Esophagus squamous epithelium (tissue), 5 donors: Measurements from ENCODE around the gene BIRC6. TPM values are rescaled to one million over a fixed set of nuclear protein-coding genes. Genes with fewer than 3 reads are reported as not detected.

ENCODE experiments used
- DNase-seq: peaks from one replicate; lab custom pipeline; 2025; lab: John Stamatoyannopoulos, UW
- H3K27ac ChIP-seq, 4 donors: fragments of 200-600 bp; sonication (generic); one replicate each; pipeline ENCODE4 v1.5.1; 2016 to 2019; ENCODE audit warnings: mild to moderate bottlenecking in 1 of 4
- H3K27me3 ChIP-seq, 4 donors: fragments of 200-600 bp; sonication (generic); 1 replicate in 3 of 4; 2 replicates in 1 of 4; pipeline versions ENCODE4 v1.5.1 to v1.6.0; 2017 to 2021; ENCODE audit warnings: antibody characterized with exemption in 1 of 4
- H3K36me3 ChIP-seq, 3 donors: fragments of 200-600 bp; sonication (generic); one replicate each; pipeline ENCODE4 v1.5.1; 2016 to 2019
- H3K4me1 ChIP-seq, 3 donors: fragments of 200-600 bp; sonication (generic); one replicate each; pipeline ENCODE4 v1.5.1; 2017 to 2019
- H3K4me3 ChIP-seq, 4 donors: fragments of 200-600 bp; sonication (generic); 1 replicate in 3 of 4; 2 replicates in 1 of 4; pipeline ENCODE4 v1.5.1; 2016 to 2019; ENCODE audit warnings: mild to moderate bottlenecking in 2 of 4, moderate library complexity in 1 of 4
- H3K9me3 ChIP-seq, 3 donors: fragments of 200-600 bp; sonication (generic); one replicate each; pipeline ENCODE4 v1.5.1; 2016 to 2019
- POLR2A ChIP-seq, 4 donors: fragments of 450-650 bp; IDR thresholded peaks; one replicate each; pipeline ENCODE4 v1.6.1; 2017; ENCODE audit warnings: antibody characterized with exemption in 4 of 4, mild to moderate bottlenecking in 4 of 4, moderate library complexity in 3 of 4
- WGBS, 2 donors: methylation state at CpG; one replicate each; pipeline ENCODE4 v1.1.5; 2018; 5-methylcytosine and 5-hydroxymethylcytosine counted together
- intact Hi-C: fragments of 100-400 bp; cut with DNase I; formaldehyde crosslinking; loops from one replicate; pipeline ENCODE4 v1.15.0; 2022
- total RNA-seq, 4 donors: library from RNA; depleted of rRNA; stranded (reverse); fragments of >200 nt; gene quantifications; one replicate each; pipeline ENCODE4 v1.1.0, GENCODE V29; 2016
- TF ChIP-seq, protein P1 (sequence below), 6 experiments: fragments of 450-650 bp in 4 of 6; fragments of 200-600 bp in 2 of 6; sonication (generic) in 2 of 6; IDR thresholded peaks; one replicate each; pipeline ENCODE4 v1.5.1; 2016 to 2019; ENCODE audit warnings: antibody characterized with exemption in 6 of 6, mild to moderate bottlenecking in 4 of 6, moderate library complexity in 4 of 6
- donor health status: DM: yes; HTN: yes; CAD: no.

BIRC6 gene
- total RNA-seq, 4 donors from 2014 or later = 56.7 to 120 (median 76.6) TPM

GRCh38 chr2:32474381-32474780 is 117.6 kb downstream of the BIRC6 start:
- Histone ChIP-seq H3K36me3 (peaks cover 0 to 93% (median 4%) of the 10 kb centered on the region in 3 donors), H3K9me3 (no peaks in the 10 kb centered on the region)
- 52 to 65% methylated on average over 3 of the region's 3 CpGs for WGBS, 2 donors

DNA sequence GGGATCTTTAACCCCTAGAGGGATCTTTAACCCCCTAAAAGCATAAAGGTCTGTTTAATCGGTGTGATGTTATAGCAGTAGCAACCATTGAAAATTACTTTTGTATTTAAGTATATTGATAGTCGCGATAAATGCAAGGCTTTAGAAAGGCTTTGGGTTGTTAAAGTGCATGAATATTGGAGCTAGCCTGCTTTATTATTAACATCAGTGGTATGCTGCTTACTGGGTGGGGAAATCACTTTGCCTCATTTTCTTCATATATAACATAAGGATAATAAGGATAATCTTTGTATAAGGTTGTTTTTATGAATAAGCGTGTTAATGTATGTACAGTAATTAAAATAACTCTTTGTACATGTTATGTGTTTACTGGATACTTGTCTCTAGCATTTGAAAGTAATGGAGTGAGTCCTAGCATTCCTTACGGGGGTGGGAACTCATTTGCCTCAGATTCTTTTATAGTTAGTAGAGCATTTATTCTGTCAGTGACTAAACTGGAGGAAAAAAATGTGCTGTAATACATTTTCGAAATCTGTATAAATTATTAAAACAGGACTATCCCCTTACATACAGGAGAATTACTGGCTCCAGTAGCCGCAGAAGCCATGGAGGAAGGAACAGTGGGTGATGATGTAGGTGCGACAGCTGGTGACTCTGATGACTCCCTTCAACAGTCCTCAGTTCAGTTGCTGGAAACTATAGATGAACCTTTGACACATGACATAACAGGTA is 122.2 kb downstream of the BIRC6 start:
- H3K36me3 ChIP-seq = peaks cover 0 to 94% (median 4%) of the 10 kb centered on the region in 3 donors
- H3K4me3 ChIP-seq = no peak overlapping the region
- WGBS, 2 donors = 93 to 94% methylated on average over 8 of the region's 8 CpGs
- intact Hi-C loops = no loop called here
- H3K4me1 ChIP-seq = no peaks in the 10 kb centered on the region
- no peaks in the 10 kb centered on the region for H3K27me3 ChIP-seq
- TF ChIP-seq, protein P1, sequence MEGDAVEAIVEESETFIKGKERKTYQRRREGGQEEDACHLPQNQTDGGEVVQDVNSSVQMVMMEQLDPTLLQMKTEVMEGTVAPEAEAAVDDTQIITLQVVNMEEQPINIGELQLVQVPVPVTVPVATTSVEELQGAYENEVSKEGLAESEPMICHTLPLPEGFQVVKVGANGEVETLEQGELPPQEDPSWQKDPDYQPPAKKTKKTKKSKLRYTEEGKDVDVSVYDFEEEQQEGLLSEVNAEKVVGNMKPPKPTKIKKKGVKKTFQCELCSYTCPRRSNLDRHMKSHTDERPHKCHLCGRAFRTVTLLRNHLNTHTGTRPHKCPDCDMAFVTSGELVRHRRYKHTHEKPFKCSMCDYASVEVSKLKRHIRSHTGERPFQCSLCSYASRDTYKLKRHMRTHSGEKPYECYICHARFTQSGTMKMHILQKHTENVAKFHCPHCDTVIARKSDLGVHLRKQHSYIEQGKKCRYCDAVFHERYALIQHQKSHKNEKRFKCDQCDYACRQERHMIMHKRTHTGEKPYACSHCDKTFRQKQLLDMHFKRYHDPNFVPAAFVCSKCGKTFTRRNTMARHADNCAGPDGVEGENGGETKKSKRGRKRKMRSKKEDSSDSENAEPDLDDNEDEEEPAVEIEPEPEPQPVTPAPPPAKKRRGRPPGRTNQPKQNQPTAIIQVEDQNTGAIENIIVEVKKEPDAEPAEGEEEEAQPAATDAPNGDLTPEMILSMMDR (IDR thresholded peaks at IDR 0.05) = no peak
- TF ChIP-seq POLR2A (IDR thresholded peaks at IDR 0.05) = no peak
- no peak for DNase-seq
- no peaks in the 10 kb centered on the region for H3K9me3 ChIP-seq
- H3K27ac ChIP-seq = no peak overlapping the region

More at GRCh38 chr2:32474381-32474780, 117.6 kb downstream of the BIRC6 start:
- no peak overlapping the region for H3K27ac ChIP-seq
- no peaks in the 10 kb centered on the region for H3K27me3 ChIP-seq
- no peak for DNase-seq
- TF ChIP-seq, protein P1 (IDR thresholded peaks at IDR 0.05) = no peak
- no peak for TF ChIP-seq POLR2A (IDR thresholded peaks at IDR 0.05)
- intact Hi-C loops = no loop called here
- H3K4me3 ChIP-seq = no peak overlapping the region
- H3K4me1 ChIP-seq = no peaks in the 10 kb centered on the region

- no peak for TF ChIP-seq POLR2A (IDR thresholded peaks at IDR 0.05)
- TF ChIP-seq, protein P1 (IDR thresholded peaks at IDR 0.05) = no peak
- no peak overlapping the region for H3K4me3 ChIP-seq
- peaks cover 0 to 96% (median 4%) of the 10 kb centered on the region in 3 donors for H3K36me3 ChIP-seq
- DNase-seq = no peak
- H3K9me3 ChIP-seq = no peaks in the 10 kb centered on the region
- intact Hi-C loops = no loop called here
- H3K27ac ChIP-seq = no peak overlapping the region
- peaks cover 0 to 6% (median 0%) of the 10 kb centered on the region in 3 donors for H3K4me1 ChIP-seq
- no peaks in the 10 kb centered on the region for H3K27me3 ChIP-seq
- WGBS, 2 donors = 92 to 98% methylated on average over 5 of the region's 5 CpGs
Observed at GRCh38 chr2:32479993-32480392, 123.2 kb downstream of the BIRC6 start.

DNA sequence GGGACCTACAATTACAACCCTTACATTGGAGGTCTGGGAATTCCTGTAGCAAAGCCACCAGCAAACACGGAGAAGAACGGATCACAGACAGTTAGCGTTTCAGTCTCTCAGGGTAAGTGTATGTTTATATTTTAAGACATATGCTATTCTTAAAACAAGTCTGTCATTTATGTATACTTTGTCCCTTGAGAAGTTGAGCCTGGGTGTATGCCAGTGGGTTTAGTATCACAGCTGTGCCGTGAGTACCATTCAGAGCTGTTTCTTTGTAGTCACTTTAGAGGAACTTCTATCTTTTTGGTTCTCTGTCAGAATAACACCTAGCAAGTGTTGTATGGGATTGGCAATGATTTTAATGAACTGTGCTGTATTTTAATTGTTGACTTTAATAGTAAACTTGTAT is 125.6 kb downstream of the BIRC6 start:
- H3K27ac ChIP-seq = no peak overlapping the region
- H3K36me3 ChIP-seq = peaks cover 0 to 100% (median 4%) of the 10 kb centered on the region in 3 donors
- no peaks in the 10 kb centered on the region for H3K27me3 ChIP-seq
- H3K9me3 ChIP-seq = no peaks in the 10 kb centered on the region
- no peak for DNase-seq
- 68 to 79% methylated on average over 4 of the region's 4 CpGs for WGBS, 2 donors
- no peak overlapping the region for H3K4me3 ChIP-seq
- peaks cover 0 to 6% (median 0%) of the 10 kb centered on the region in 3 donors for H3K4me1 ChIP-seq
- TF ChIP-seq POLR2A (IDR thresholded peaks at IDR 0.05) = no peak
- intact Hi-C loops = no loop called here

DNA sequence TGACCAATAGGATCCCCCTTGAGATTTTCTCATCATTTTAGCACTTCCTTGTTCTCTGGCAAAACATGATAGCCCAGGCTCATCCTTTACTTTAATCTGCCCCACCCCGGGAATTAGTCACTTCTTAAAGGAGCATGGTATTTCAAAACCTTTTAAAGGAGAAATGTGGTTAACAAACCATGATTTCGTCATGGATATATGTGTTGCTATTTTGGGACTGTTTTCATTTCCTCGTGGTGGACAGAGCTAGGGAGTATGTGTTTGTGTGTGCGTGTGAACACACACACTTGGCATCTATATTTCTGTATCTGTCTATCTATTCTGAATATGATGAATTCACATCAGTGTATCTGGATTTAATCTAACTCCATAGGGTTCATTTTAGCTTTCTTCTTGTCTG is 128.1 kb downstream of the BIRC6 start:
- Histone ChIP-seq H3K36me3 (peaks cover 0 to 100% (median 0%) of the 10 kb centered on the region in 3 donors), H3K4me1 (peaks cover 0 to 12% (median 0%) of the 10 kb centered on the region in 3 donors), H3K4me3 (no peak overlapping the region), H3K9me3 (no peaks in the 10 kb centered on the region), H3K27ac (no peak overlapping the region), H3K27me3 (no peaks in the 10 kb centered on the region)
- no peak for DNase-seq
- WGBS, 2 donors = 24 to 28% methylated on average over 4 of the region's 4 CpGs
- intact Hi-C loops = no loop called here
- TF ChIP-seq, protein P1 (IDR thresholded peaks at IDR 0.05) = no peak
- no peak for TF ChIP-seq POLR2A (IDR thresholded peaks at IDR 0.05)
